Neural progenitor cell (in vitro differentiated cells): Measurements from ENCODE around the gene PRKCA.

Experiments
- CTCF ChIP-seq: fragments of 200-600 bp; sonication (generic); IDR thresholded peaks from 2 replicates; pipeline ENCODE4 v1.5.1; 2017; ENCODE audit warnings: antibody characterized with exemption, mild to moderate bottlenecking
- EZH2 ChIP-seq: fragments of 200-600 bp; sonication (generic); IDR thresholded peaks from 2 replicates; pipeline ENCODE4 v1.6.1; 2017; ENCODE audit warnings: antibody characterized with exemption, mild to moderate bottlenecking, moderate library complexity
- EZH2phosphoT487 ChIP-seq: fragments of 200-600 bp; sonication (generic); IDR thresholded peaks from 2 replicates; pipeline ENCODE4 v1.6.1; 2017; ENCODE audit warnings: antibody characterized with exemption

- TF ChIP-seq CTCF = peak; percentile 62
- TF ChIP-seq EZH2phosphoT487 = no peak
- TF ChIP-seq EZH2 = no peak
Measured at GRCh38 chr17:66737524-66737923, 435.1 kb downstream of the PRKCA start.
